GM08714 (cell line): ENCODE data around the gene FBXO8.
A peak's percentile ranks its signal among the peaks of the same experiment; 100 is the strongest.
"Not testable (repeated sequence)": the region's sequence is repeated elsewhere in the genome, so short reads cannot be mapped to it uniquely, and the experiment has no call there.

Experiments
- H3K4me3 ChIP-seq: fragments of 200-500 bp; sonication (Bioruptor generic); 2 replicates; pipeline ENCODE4 v1.5.1; 2014; ENCODE audit warnings: mild to moderate bottlenecking, low read length, inconsistent platforms
- ZNF274 ChIP-seq: IDR thresholded peaks from 2 replicates; pipeline ENCODE4 v1.6.1; 2012; ENCODE audit warnings: mild to moderate bottlenecking, low read depth, low read length

Gene FBXO8

DNA sequence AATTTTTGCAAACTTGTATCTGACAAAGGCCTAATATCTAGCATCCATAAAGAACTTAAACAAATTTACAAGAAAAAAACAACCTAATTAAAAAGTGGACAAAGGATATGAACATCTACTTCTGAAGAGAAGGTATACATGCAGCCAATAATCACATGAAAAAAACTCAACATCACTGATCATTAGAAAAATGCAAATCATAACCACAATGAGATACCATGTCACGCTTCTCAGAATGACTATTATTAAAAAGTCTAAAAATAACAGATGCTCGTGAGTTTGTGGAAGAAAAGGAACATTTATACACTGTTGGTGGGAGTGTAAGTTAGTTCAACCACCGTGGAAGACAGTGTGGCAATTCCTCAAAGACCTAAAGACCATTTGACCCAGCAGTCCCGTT is 24.2 kb upstream of the FBXO8 start:
- H3K4me3 ChIP-seq: no peak overlapping the region
- TF ChIP-seq ZNF274: no peak

GRCh38 chr4:174305961-174306360 is 22.5 kb upstream of the FBXO8 start:
- TF ChIP-seq ZNF274: no peak
- H3K4me3 ChIP-seq: no peak overlapping the region

- TF ChIP-seq ZNF274: no peak
- no peak overlapping the region for H3K4me3 ChIP-seq
Measured at GRCh38 chr4:174304664-174305063, 21.2 kb upstream of the FBXO8 start.

- no peak for TF ChIP-seq ZNF274
- no peak overlapping the region for H3K4me3 ChIP-seq
Measured at GRCh38 chr4:174303687-174304086, 20.2 kb upstream of the FBXO8 start.

DNA sequence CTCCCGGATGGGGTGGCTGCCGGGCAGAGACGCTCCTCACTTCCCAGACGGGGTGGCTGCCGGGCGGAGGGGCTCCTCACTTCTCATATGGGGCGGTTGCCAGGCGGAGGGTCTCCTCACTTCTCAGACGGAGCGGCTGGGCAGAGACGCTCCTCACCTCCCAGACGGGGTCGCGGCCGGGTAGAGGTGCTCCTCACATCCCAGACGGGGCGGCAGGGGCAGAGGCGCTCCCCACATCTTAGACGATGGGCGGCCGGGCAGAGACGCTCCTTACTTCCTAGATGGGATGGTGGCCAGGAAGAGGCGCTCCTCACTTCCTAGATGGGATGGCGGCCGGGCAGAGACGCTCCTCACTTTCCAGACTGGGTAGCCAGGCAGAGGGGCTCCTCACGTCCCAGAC is 11.7 kb upstream of the FBXO8 start:
- H3K4me3 ChIP-seq: not testable (repeated sequence)

- H3K4me3 ChIP-seq: not testable (repeated sequence)
Measured at GRCh38 chr4:174294641-174295040, 11.2 kb upstream of the FBXO8 start.

DNA sequence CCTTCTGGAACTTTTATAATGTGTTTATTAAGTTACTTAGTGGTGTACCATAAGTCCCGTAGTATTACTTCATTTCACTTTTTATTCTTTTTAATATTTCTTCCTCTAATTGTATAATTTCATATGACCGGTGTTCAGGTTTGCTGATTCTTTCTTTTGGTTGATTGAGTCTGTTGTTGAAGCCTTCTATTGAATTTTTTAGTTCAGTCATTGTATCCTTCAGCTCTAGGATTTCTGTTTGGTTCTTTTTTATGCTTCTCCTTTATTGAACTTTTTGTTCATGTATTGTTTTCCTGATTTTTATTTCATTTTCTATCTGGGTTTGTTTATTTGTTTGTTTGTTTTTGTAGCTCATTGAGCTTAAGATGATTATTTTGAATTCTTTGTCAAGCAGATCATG is 9.0 kb upstream of the FBXO8 start:
- no peak overlapping the region for H3K4me3 ChIP-seq
- no peak for TF ChIP-seq ZNF274

GRCh38 chr4:174286870-174287269 is 3.4 kb upstream of the FBXO8 start:
- TF ChIP-seq ZNF274: no peak
- no peak overlapping the region for H3K4me3 ChIP-seq

DNA sequence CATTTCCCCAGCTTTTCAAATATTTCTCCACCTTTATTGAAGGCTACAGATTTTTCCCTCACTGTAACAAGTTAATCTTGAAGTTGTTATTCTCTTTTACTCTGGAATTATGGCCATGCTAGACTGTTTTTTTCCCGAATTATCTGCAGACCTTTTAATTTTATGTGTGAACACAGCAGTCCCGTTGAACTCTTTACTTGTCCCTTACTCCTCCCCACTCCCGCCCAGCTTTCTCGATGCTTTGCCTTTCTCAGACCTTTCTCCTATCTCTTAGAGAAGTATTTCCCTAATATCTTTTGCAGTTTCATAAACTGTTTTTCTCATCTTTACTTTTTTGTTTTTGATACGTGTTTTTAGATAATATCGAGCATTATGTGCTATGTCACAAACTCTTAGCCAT is 1.0 kb upstream of the FBXO8 start:
- H3K4me3 ChIP-seq: peak overlapping the region; percentile 66
- no peak for TF ChIP-seq ZNF274

DNA sequence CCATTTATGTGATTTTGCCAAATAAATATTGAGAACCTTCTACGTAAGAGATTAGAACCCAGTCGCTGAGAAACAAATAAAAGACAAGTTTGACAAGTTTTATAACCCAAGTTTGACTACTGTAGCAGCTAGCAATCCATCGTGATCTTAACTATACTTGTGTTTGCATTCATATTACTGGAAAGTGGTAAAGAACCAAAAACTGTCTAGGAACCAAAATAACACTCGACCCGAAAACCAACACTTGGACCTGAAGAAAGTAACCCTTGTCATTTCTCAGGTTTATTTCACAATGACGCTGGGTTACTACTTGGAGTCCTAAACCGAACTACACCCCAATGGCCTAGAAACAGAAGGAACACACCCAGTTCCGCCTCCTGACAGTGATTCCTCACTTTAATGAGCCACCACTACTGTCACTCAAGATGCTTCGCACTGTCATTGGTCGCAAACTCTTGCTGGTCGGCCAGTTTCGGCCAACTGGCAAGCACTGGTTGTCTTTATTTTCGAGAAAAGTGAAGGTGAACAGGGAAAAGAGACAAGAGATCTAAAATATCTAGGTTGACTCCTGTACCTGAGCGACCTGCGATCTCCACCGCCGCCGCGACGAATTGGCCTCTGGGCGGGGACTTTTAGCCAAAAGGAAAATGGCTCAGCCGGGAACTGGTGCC is 496 bp downstream of the FBXO8 start:
- peak overlapping the region; percentile 66 for H3K4me3 ChIP-seq
- no peak for TF ChIP-seq ZNF274

- H3K4me3 ChIP-seq: no peak overlapping the region
Measured at GRCh38 chr4:174281901-174282300, 1.6 kb downstream of the FBXO8 start.

GRCh38 chr4:174281182-174281737 is 2.2 kb downstream of the FBXO8 start:
- no peak overlapping the region for H3K4me3 ChIP-seq
- no peak for TF ChIP-seq ZNF274

More at GRCh38 chr4:174281901-174282300, 1.6 kb downstream of the FBXO8 start:
- TF ChIP-seq ZNF274: no peak

GRCh38 chr4:174279433-174280155 is 3.9 kb downstream of the FBXO8 start:
- H3K4me3 ChIP-seq: no peak overlapping the region
- no peak for TF ChIP-seq ZNF274

DNA sequence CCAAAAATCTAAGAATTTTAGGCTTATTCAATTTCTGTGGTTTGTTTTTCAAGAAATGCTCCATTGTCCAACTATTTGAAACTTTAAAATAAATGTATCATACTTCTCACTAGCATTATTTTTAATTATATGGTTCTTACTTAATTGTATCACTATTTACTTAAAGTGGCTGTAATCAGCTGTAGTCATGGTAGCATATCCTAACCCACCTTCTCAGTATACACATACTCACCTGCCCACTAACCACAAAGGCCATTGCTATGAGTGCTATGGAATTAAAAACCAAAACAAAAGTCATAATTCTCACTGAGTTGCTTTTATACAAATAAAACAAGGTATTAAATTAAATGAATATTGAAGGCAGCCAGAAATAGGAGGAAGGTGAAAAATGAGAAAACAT is 5.0 kb downstream of the FBXO8 start:
- TF ChIP-seq ZNF274: no peak
- H3K4me3 ChIP-seq: no peak overlapping the region

GRCh38 chr4:174277433-174277832 is 6.0 kb downstream of the FBXO8 start:
- no peak for TF ChIP-seq ZNF274

GRCh38 chr4:174275101-174275500 is 8.4 kb downstream of the FBXO8 start:
- no peak overlapping the region for H3K4me3 ChIP-seq
- TF ChIP-seq ZNF274: no peak

More at GRCh38 chr4:174277433-174277832, 6.0 kb downstream of the FBXO8 start:
- no peak overlapping the region for H3K4me3 ChIP-seq
